ENCODE measurements around the gene CDH23.

CDH23 gene

GRCh38 chr10:71581376-71581775 is 184.7 kb downstream of the CDH23 start:
- H4K20me1 ChIP-seq (ENCODE audit: insufficient read depth, low read length) = no peaks in the 10 kb centered on the region
- no peak for TF ChIP-seq EZH2phosphoT487 (IDR thresholded peaks at IDR 0.05; ENCODE audit: low read length)
- TF ChIP-seq EZH2 (optimal IDR thresholded peaks at IDR 0.05; ENCODE audit: low read depth, low read length) = no peak
- TF ChIP-seq, protein P1, sequence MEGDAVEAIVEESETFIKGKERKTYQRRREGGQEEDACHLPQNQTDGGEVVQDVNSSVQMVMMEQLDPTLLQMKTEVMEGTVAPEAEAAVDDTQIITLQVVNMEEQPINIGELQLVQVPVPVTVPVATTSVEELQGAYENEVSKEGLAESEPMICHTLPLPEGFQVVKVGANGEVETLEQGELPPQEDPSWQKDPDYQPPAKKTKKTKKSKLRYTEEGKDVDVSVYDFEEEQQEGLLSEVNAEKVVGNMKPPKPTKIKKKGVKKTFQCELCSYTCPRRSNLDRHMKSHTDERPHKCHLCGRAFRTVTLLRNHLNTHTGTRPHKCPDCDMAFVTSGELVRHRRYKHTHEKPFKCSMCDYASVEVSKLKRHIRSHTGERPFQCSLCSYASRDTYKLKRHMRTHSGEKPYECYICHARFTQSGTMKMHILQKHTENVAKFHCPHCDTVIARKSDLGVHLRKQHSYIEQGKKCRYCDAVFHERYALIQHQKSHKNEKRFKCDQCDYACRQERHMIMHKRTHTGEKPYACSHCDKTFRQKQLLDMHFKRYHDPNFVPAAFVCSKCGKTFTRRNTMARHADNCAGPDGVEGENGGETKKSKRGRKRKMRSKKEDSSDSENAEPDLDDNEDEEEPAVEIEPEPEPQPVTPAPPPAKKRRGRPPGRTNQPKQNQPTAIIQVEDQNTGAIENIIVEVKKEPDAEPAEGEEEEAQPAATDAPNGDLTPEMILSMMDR (IDR thresholded peaks at IDR 0.05; ENCODE audit: low read length) = no peak
- no peaks in the 10 kb centered on the region for H3K36me3 ChIP-seq (replicated peaks; ENCODE audit: insufficient read depth, low read length)
- no peaks in the 10 kb centered on the region for H3K9me3 ChIP-seq (replicated peaks; ENCODE audit: insufficient read depth, low read length)
- DNase-seq = no peak
- H2AFZ ChIP-seq (ENCODE audit: low read length) = no peak overlapping the region
- H3F3A ChIP-seq (ENCODE audit: insufficient read depth, low read length) = no peaks in the 10 kb centered on the region
- no peak overlapping the region for H3K4me2 ChIP-seq (ENCODE audit: low read depth, low read length)
- peaks cover 44% of the 10 kb centered on the region for H3K27me3 ChIP-seq (replicated peaks; ENCODE audit: insufficient read depth, low read length)
- H3K79me2 ChIP-seq (ENCODE audit: low read length) = no peaks in the 10 kb centered on the region
- no peaks in the 10 kb centered on the region for H3K9me2 ChIP-seq (replicated peaks; ENCODE audit: insufficient read depth, low read length)
- no peak overlapping the region for H3K9ac ChIP-seq (ENCODE audit: low read length)
- no peak overlapping the region for H3K27ac ChIP-seq (ENCODE audit: low read length)
- H3K4me3 ChIP-seq (ENCODE audit: low read length) = no peak overlapping the region
- no peaks in the 10 kb centered on the region; the same call in 1 of the 2 replicates for H3K4me1 ChIP-seq (ENCODE audit: low read length)

GRCh38 chr10:71582019-71582418 is 185.3 kb downstream of the CDH23 start:
- Histone ChIP-seq H3K4me1 (ENCODE audit: low read length) (no peaks in the 10 kb centered on the region; the same call in 1 of the 2 replicates), H3K36me3 (replicated peaks; ENCODE audit: insufficient read depth, low read length) (no peaks in the 10 kb centered on the region), H2AFZ (ENCODE audit: low read length) (no peak overlapping the region), H3K9me3 (replicated peaks; ENCODE audit: insufficient read depth, low read length) (no peaks in the 10 kb centered on the region), H3K9ac (ENCODE audit: low read length) (no peak overlapping the region), H3K9me2 (replicated peaks; ENCODE audit: insufficient read depth, low read length) (no peaks in the 10 kb centered on the region), H4K20me1 (ENCODE audit: insufficient read depth, low read length) (no peaks in the 10 kb centered on the region), H3K27me3 (replicated peaks; ENCODE audit: insufficient read depth, low read length) (peaks cover 40% of the 10 kb centered on the region), H3F3A (ENCODE audit: insufficient read depth, low read length) (no peaks in the 10 kb centered on the region), H3K27ac (ENCODE audit: low read length) (no peak overlapping the region), H3K4me3 (ENCODE audit: low read length) (no peak overlapping the region), H3K4me2 (ENCODE audit: low read depth, low read length) (no peak overlapping the region), H3K79me2 (ENCODE audit: low read length) (no peaks in the 10 kb centered on the region)
- TF ChIP-seq, protein P1 (IDR thresholded peaks at IDR 0.05; ENCODE audit: low read length) = no peak
- TF ChIP-seq EZH2phosphoT487 (IDR thresholded peaks at IDR 0.05; ENCODE audit: low read length) (no peak), EZH2 (optimal IDR thresholded peaks at IDR 0.05; ENCODE audit: low read depth, low read length) (no peak)
- DNase-seq = no peak

- Histone ChIP-seq H3K9me2 (replicated peaks; ENCODE audit: insufficient read depth, low read length) (no peaks in the 10 kb centered on the region), H3K27me3 (replicated peaks; ENCODE audit: insufficient read depth, low read length) (peaks cover 40% of the 10 kb centered on the region), H3K4me1 (ENCODE audit: low read length) (no peaks in the 10 kb centered on the region; the same call in 1 of the 2 replicates), H3K79me2 (ENCODE audit: low read length) (no peaks in the 10 kb centered on the region), H3K4me3 (ENCODE audit: low read length) (no peak overlapping the region), H3K36me3 (replicated peaks; ENCODE audit: insufficient read depth, low read length) (no peaks in the 10 kb centered on the region), H4K20me1 (ENCODE audit: insufficient read depth, low read length) (no peaks in the 10 kb centered on the region), H3K9ac (ENCODE audit: low read length) (no peak overlapping the region), H2AFZ (ENCODE audit: low read length) (no peak overlapping the region), H3K4me2 (ENCODE audit: low read depth, low read length) (no peak overlapping the region), H3F3A (ENCODE audit: insufficient read depth, low read length) (no peaks in the 10 kb centered on the region), H3K9me3 (replicated peaks; ENCODE audit: insufficient read depth, low read length) (no peaks in the 10 kb centered on the region), H3K27ac (ENCODE audit: low read length) (no peak overlapping the region)
- DNase-seq = no peak
- TF ChIP-seq EZH2 (optimal IDR thresholded peaks at IDR 0.05; ENCODE audit: low read depth, low read length) = no peak
- no peak for TF ChIP-seq EZH2phosphoT487 (IDR thresholded peaks at IDR 0.05; ENCODE audit: low read length)
- TF ChIP-seq, protein P1 (IDR thresholded peaks at IDR 0.05; ENCODE audit: low read length) = no peak
Measured at GRCh38 chr10:71582506-71583475, 186.1 kb downstream of the CDH23 start.

Data from MM.1S (cell line).